NB4 (cell line): ENCODE results near the gene FCMR.

Experiments
- DNase-seq: peaks from one replicate; pipeline ENCODE4 v3.0.0; 2010; ENCODE audit warnings: low read depth
- H3K4me3 ChIP-seq: one replicate; pipeline ENCODE4 v1.5.1; 2011; ENCODE audit warnings: mild to moderate bottlenecking, low read depth, low read length, moderate library complexity
- MYC ChIP-seq: IDR thresholded peaks from 2 replicates; pipeline ENCODE4 v1.6.1; 2011; ENCODE audit warnings: low read depth, low read length
- POLR2A ChIP-seq: IDR thresholded peaks from 2 replicates; pipeline ENCODE4 v1.6.1; 2011; ENCODE audit warnings: mild to moderate bottlenecking; ENCODE audit not compliant: insufficient read length; ENCODE audit errors: extremely low read depth
- TF ChIP-seq, protein P1 (sequence below): IDR thresholded peaks from one replicate; pipeline ENCODE4 v1.5.1; 2012; ENCODE audit warnings: low read depth, low read length
- TF ChIP-seq, protein P2 (sequence below): IDR thresholded peaks from 2 replicates; pipeline ENCODE4 v1.6.1; 2011; ENCODE audit warnings: low read depth, low read length

Gene FCMR

DNA sequence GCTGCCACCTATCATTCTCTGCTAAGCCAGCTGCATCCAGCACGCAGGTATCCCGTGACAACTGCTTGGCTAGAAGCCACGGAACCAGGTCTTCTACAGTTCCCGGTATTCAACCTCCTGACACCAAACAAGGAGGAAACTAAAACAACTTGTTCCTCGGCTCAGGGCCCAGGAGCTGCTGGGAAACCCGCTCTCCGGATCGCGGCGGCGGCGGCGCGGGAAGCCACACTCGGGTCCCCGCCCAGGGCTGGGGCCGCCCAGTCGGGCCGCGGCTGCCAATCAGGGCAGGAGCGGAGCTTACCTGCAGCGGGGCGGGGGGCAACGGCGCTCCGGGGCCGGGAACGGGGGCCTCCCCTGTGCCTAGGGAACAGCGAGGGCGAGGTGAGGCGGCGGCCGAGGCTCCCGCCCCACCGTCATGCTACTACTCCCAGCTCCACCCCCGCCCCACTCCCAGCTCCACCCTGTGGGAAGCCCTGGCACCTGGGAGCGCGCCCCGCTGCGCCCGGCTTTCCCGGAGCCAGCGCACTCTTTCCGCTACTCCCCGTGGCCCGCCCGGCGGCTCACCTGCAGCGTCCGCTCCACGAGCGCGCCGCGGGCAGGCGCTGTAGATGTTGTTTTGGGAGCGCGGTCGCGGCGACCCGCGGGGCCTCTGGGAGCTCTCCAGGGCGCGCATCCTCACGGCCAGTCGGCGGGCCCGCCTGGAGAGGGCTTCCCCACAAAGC lies 12.4 kb downstream of the FCMR start:
- TF ChIP-seq, protein P1, sequence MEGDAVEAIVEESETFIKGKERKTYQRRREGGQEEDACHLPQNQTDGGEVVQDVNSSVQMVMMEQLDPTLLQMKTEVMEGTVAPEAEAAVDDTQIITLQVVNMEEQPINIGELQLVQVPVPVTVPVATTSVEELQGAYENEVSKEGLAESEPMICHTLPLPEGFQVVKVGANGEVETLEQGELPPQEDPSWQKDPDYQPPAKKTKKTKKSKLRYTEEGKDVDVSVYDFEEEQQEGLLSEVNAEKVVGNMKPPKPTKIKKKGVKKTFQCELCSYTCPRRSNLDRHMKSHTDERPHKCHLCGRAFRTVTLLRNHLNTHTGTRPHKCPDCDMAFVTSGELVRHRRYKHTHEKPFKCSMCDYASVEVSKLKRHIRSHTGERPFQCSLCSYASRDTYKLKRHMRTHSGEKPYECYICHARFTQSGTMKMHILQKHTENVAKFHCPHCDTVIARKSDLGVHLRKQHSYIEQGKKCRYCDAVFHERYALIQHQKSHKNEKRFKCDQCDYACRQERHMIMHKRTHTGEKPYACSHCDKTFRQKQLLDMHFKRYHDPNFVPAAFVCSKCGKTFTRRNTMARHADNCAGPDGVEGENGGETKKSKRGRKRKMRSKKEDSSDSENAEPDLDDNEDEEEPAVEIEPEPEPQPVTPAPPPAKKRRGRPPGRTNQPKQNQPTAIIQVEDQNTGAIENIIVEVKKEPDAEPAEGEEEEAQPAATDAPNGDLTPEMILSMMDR = no peak
- no peak for TF ChIP-seq MYC
- no peak for TF ChIP-seq POLR2A
- TF ChIP-seq, protein P2, sequence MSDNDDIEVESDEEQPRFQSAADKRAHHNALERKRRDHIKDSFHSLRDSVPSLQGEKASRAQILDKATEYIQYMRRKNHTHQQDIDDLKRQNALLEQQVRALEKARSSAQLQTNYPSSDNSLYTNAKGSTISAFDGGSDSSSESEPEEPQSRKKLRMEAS = no peak
- no peak for DNase-seq
- no peak overlapping the region for H3K4me3 ChIP-seq

DNA sequence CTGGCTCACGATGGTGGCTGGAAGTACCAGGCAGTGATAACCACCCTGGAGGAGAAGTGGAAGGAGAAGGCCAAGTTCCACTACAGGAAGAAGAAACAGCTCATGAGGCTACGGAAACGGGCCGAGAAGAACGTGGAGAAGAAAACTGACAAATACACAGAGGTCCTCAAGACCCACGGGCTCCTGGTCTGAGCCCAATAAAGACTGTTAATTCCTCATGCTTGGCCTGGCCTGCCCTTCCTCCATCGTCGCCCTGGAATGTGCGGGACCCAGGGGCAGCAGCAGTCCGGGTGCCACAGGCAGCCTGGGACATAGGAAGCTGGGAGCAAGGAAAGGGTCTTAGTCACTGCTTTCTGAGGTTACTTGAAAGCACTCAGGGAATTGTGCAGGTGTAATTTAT lies 13.7 kb downstream of the FCMR start:
- H3K4me3 ChIP-seq = no peak overlapping the region
- no peak for DNase-seq
- TF ChIP-seq POLR2A (no peak), MYC (no peak)
- TF ChIP-seq, protein P2 = no peak
- TF ChIP-seq, protein P1 = no peak

DNA sequence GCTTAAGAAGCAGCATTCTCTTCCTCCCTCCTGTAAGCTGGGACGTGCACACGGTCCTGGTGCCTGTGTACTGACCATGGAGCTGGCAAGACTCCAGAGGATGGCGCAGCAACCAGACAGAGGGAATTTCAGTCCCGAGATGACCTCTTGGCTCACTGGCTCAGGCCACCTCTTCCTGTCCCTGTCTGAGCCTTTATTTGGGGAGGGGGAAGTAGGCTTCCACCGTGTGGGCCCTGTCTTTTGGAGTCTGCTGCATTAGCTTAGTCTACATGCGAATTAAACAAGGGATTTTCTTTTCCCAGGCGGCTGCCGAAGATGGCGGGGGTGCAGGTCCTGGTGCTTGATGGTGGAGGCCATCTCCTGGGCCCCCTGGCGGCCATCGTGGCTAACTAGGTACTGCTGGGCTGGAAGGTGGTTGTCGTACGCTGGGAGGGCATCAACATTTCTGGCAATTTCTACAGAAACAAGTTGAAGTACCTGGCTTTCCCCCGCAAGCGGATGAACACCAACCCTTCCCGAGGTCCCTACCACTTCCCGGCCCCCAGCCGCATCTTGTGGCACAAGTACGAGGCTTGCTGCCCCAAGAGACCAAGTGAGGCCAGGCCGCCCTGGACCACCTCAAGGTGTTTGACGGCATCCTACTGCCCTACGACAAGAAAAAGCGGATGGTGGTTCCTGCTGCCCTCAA lies 14.3 kb downstream of the FCMR start:
- DNase-seq = peak; percentile 21
- TF ChIP-seq, protein P2 = no peak
- TF ChIP-seq MYC = no peak
- TF ChIP-seq, protein P1 = peak; percentile 21
- no peak for TF ChIP-seq POLR2A
- no peak overlapping the region for H3K4me3 ChIP-seq

DNA sequence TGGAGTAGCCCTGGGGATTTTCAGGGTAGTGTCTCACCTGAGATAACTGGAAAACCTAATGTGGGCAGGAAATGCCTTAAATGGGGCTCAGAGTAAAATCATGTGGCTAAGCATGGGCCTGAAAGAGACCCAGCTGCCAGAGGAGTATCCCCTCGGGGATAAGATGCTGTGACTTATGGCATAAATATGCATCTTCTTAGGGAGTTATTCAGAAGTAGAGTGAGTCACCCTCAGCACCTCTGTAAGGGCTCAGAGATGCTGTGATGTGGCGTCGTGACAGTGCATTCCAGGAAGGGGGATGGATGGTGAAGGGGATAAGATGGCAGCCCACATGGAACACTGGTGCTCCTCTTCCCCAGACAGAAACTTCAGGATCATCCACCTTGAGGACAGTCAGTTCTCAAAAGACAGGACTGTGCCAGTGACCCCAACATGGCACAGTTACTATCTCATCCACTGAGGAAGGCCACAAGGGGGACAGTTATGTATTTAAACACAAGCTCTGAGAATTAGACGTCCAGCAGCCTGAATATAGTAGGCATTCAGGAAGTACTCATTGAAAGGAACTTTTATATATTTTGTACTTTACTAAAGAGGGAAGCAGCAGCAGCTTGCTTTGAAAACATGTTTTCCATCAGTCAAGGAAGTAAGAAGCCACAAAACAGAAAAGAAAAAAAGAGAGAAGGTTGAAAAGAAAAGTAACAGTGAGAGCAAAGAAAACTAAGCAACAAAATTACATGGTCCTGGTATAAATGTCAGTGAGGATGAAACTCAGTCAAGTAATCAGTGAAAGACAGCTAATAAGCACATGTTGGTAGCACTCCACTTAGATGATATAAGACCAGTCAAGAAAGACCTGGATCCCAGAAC lies 16.2 kb downstream of the FCMR start:
- no peak for DNase-seq
- no peak overlapping the region for H3K4me3 ChIP-seq
- no peak for TF ChIP-seq POLR2A
- TF ChIP-seq, protein P1 = no peak
- TF ChIP-seq MYC = no peak

DNA sequence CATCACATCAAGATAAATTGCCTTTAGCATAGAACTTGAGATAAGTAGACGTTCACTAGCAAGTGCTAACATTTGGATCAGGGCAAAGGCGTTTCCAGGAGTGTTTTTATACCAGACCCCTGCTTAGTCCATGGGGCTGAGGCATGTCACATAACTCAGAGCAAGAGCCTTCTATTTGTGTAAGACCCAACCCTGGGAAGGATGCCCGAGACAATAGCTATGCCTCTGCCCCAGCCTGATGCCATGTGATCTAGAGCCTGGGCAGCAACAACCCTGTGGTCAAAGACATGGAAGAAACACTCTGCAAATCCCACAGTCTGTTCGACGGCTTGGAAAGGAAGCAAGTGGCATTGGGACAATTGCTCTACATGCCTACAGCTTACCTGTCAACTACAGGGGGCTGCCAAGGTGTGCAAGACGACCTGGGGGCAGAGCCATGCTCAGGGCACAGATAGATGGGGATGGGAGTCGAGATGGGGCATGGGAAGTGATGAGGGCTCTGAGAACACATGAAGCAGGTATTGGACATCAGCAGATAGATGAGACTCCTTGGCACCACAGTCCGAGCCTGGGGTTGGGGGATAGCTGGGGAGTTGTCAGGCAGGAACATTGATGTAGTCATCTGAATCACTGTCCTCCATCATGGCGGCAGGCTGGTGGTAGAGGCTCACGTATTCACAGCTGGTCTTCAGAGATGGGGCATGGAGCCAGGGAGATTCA lies 17.2 kb downstream of the FCMR start:
- DNase-seq = no peak

More for the DNA sequence above, 17.2 kb downstream of the FCMR start:
- H3K4me3 ChIP-seq = no peak overlapping the region
- no peak for TF ChIP-seq POLR2A
- no peak for TF ChIP-seq MYC
- TF ChIP-seq, protein P2 = no peak
- TF ChIP-seq, protein P1 = no peak
